Spinal cord (tissue), 10 donors: ENCODE data around the gene NUDT7. TPM values are rescaled to one million over a fixed set of nuclear protein-coding genes. Genes with fewer than 3 reads are reported as not detected.

Experiments
- DNase-seq, 6 donors: peaks; one replicate each; pipeline versions ENCODE4 v3.0.0 to v3.0.0-alpha.2; 2013 to 2015; ENCODE audit warnings: low spot score in 6 of 6, low read depth in 4 of 6
- H3K27ac ChIP-seq: one replicate; pipeline ENCODE4 v1.5.1; 2013; ENCODE audit warnings: low read depth, low read length, control low read depth
- H3K27me3 ChIP-seq: one replicate; pipeline ENCODE4 v1.6.1; 2013; ENCODE audit warnings: low read length; ENCODE audit not compliant: control insufficient read depth, insufficient read depth
- H3K36me3 ChIP-seq: one replicate; pipeline ENCODE4 v1.6.1; 2013; ENCODE audit warnings: low read length; ENCODE audit not compliant: control insufficient read depth, insufficient read depth
- H3K4me1 ChIP-seq: one replicate; pipeline ENCODE4 v1.6.1; 2013; ENCODE audit warnings: low read length; ENCODE audit not compliant: control insufficient read depth, insufficient read depth
- H3K4me3 ChIP-seq: one replicate; pipeline ENCODE4 v1.5.1; 2013; ENCODE audit warnings: low read depth, low read length, control low read depth
- H3K9me3 ChIP-seq: one replicate; pipeline ENCODE4 v1.6.1; 2013; ENCODE audit warnings: low read length; ENCODE audit not compliant: control insufficient read depth, insufficient read depth
- WGBS: methylation state at CpG from one replicate; pipeline ENCODE4 v1.1.5; 2013; ENCODE audit warnings: missing lambda C conversion rate; ENCODE audit not compliant: insufficient coverage; 5-methylcytosine and 5-hydroxymethylcytosine counted together
- long read RNA-seq, 4 donors: transcript quantifications; one replicate each; lab custom pipeline, GENCODE V29; 2026
- polyA plus RNA-seq, 2 donors: library from polyadenylated mRNA; unstranded; fragments of 120-200 nt; gene quantifications; one replicate each; pipeline ENCODE4 v1.2.1, GENCODE V29; 2013; ENCODE audit not compliant: insufficient read length in 2 of 2
- total RNA-seq, 2 donors: library from RNA; depleted of rRNA in 1 of 2; stranded (reverse); fragments of 120-200 nt in 1 of 2; fragments of >200 nt in 1 of 2; gene quantifications; one replicate each; pipeline versions ENCODE4 v1.2.3 to v1.2.4, GENCODE V29; 2013 to 2014
- donor health status: healthy.

Gene NUDT7
- 10 to 100 TPM in 1 of 2 donors, 1 to 10 TPM in 1; 5.9 to 13.6 TPM for total RNA-seq
- polyA plus RNA-seq, result 1 to 10 TPM; 6.1 to 7.9 TPM
- long read RNA-seq, donor 1, partial matches to known transcripts, result 0 of 4 reads
- long read RNA-seq, donor 1, other reads (novel, unspliced or antisense), result 0 of 4 reads
- long read RNA-seq, donor 2, result 0 reads
- long read RNA-seq, donor 3, partial matches to known transcripts, result 0 of 1 reads
- long read RNA-seq, donor 3, other reads (novel, unspliced or antisense), result 0 of 1 reads
- long read RNA-seq, donor 4, transcript NUDT7-202 (3 exons, 930 nt), result major isoform, 5 of 8 reads
- long read RNA-seq, donor 4, partial matches to known transcripts, result 0 of 8 reads
- long read RNA-seq, donor 4, other reads (novel, unspliced or antisense), result 0 of 8 reads

GRCh38 chr16:77722309-77723107, at the start of gene NUDT7:
TSS of gene NUDT7 (plus strand) at chr16:77722514. CDS start at chr16:77722583, 69 bp downstream.
- Histone ChIP-seq H3K27me3 (no peaks in the 10 kb centered on the region), H3K4me3 (peak within 1 kb of the TSS; percentile 80), H3K36me3 (no peaks in the 10 kb centered on the region), H3K27ac (peak within 1 kb of the TSS; percentile 78), H3K4me1 (peaks cover 12% of the 10 kb centered on the region), H3K9me3 (peaks cover 2% of the 10 kb centered on the region)
- peak; percentile 85 to 99 (median 96) for DNase-seq
- under 1% methylated on average over 54 of the region's 55 CpGs for WGBS

- Histone ChIP-seq H3K4me3 (no peak overlapping the region), H3K27ac (no peak overlapping the region), H3K9me3 (no peaks in the 10 kb centered on the region), H3K4me1 (no peaks in the 10 kb centered on the region), H3K36me3 (no peaks in the 10 kb centered on the region), H3K27me3 (no peaks in the 10 kb centered on the region)
- 52% methylated on average over 4 of the region's 4 CpGs for WGBS
- no peak for DNase-seq
Observed at GRCh38 chr16:77674888-77675287, 47.4 kb upstream of the NUDT7 start.

DNA sequence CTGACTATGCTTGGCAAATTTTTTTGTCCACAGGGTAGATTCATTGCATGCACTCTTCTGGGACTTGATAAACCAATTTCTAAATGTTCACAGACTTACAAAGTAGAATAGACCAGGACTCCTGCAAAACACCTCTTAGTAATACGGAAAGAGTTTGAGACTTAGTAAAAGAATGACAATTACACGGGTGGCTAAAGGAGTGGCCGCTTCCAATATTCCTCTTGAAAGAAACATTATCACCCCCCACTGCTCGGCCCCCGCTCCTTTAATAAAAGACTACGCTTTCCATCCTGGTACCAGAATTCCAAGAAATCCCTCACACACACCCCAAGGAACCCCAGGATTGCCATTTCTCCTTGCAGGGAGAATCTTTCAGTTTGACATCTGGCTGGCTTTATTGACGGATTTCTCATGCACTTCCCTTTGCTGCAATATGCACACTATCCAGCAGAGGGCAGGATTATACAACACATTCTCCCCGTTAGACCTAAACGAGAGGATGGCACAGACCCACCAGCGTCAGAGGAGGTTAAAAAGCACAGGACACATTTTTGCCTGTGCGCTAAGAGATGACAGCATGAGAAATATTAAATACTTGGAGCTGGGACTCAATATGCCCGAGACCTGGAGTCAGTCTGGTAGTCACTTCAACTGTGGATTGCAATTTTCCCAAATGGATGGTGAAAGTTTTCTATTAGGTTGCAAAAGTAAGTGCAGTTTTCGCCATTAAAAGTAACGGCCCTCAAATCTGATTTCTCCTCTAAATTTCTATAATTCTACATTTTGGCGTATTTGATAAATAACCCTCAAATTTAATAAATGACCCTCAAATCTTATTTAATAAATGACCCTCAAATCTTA, 46.6 kb upstream of the NUDT7 start:
- no peaks in the 10 kb centered on the region for H3K9me3 ChIP-seq
- DNase-seq, result peak; percentile 76 to 97 (median 86)
- no peak overlapping the region for H3K4me3 ChIP-seq
- H3K36me3 ChIP-seq, result no peaks in the 10 kb centered on the region
- no peaks in the 10 kb centered on the region for H3K27me3 ChIP-seq
- no peak overlapping the region for H3K27ac ChIP-seq
- H3K4me1 ChIP-seq, result no peaks in the 10 kb centered on the region
- 3% methylated on average over 7 of the region's 15 CpGs for WGBS

GRCh38 chr16:77677129-77677528, 45.2 kb upstream of the NUDT7 start:
- no peak overlapping the region for H3K27ac ChIP-seq
- WGBS, result 92% methylated on average over 2 of the region's 4 CpGs
- H3K27me3 ChIP-seq, result no peaks in the 10 kb centered on the region
- H3K36me3 ChIP-seq, result no peaks in the 10 kb centered on the region
- DNase-seq, result no peak
- no peak overlapping the region for H3K4me3 ChIP-seq
- H3K4me1 ChIP-seq, result no peaks in the 10 kb centered on the region
- no peaks in the 10 kb centered on the region for H3K9me3 ChIP-seq

- Histone ChIP-seq H3K4me1 (no peaks in the 10 kb centered on the region), H3K9me3 (no peaks in the 10 kb centered on the region), H3K4me3 (no peak overlapping the region), H3K36me3 (no peaks in the 10 kb centered on the region), H3K27me3 (no peaks in the 10 kb centered on the region), H3K27ac (no peak overlapping the region)
- 55% methylated on average over 2 of the region's 3 CpGs for WGBS
- DNase-seq, result no peak
Observed at GRCh38 chr16:77679391-77679790, 42.9 kb upstream of the NUDT7 start.

DNA sequence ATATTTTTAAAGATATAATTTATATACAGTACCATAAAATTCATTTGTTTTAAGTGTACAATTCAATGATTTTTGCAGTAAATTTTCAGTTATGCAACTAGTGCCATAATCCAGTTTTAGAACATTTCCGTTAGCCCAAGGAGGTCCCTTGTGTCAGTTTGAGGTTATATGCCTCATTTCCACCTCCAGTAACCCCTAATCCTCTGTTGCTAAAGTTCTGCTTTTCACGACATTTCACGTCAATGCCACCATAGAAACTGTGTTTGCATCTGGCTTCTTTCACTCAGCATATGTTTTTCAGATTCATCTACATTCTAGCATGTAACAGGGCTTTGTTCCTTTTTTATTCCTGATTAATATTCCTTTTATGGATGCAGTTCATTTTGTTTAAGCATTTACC, 42.4 kb upstream of the NUDT7 start:
- no peak for DNase-seq

DNA sequence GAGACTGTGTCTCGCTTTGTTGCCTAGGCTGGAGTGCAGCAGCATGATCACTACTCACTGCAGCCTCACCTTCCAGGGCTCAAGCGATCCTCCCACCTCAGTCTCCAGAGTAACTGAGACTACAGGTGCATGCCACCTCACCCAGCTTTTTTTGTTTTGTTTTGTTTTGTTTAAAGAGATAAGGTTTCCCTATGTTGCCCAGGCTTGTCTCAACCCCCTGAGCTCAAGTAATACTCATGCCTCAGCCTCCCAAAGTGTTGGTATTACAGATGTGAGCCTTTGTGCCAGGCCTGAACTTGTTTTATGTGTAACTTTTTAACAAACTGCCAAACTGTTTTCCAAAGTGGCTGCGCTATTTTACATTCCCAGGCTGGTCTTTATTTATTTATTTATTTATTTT, 41.8 kb upstream of the NUDT7 start:
- Histone ChIP-seq H3K27me3 (no peaks in the 10 kb centered on the region), H3K27ac (no peak overlapping the region)
- no CpG with 5 or more reads among the region's 3 CpGs for WGBS

More for the DNA sequence above, 42.4 kb upstream of the NUDT7 start:
- WGBS, result 60% methylated on average over 1 of the region's 3 CpGs
- H3K27me3 ChIP-seq, result no peaks in the 10 kb centered on the region
- H3K4me3 ChIP-seq, result no peak overlapping the region
- no peak overlapping the region for H3K27ac ChIP-seq
- no peaks in the 10 kb centered on the region for H3K9me3 ChIP-seq
- H3K36me3 ChIP-seq, result no peaks in the 10 kb centered on the region
- no peaks in the 10 kb centered on the region for H3K4me1 ChIP-seq

GRCh38 chr16:77682586-77682985, 39.7 kb upstream of the NUDT7 start:
- Histone ChIP-seq H3K27me3 (no peaks in the 10 kb centered on the region), H3K4me1 (no peaks in the 10 kb centered on the region), H3K27ac (no peak overlapping the region), H3K4me3 (no peak overlapping the region), H3K9me3 (no peaks in the 10 kb centered on the region), H3K36me3 (no peaks in the 10 kb centered on the region)
- WGBS, result 70% methylated on average over 8 of the region's 10 CpGs
- peak in 1 of 6 donors; percentile 64 for DNase-seq

More for the DNA sequence above, 41.8 kb upstream of the NUDT7 start:
- H3K9me3 ChIP-seq, result no peaks in the 10 kb centered on the region
- no peak for DNase-seq
- no peak overlapping the region for H3K4me3 ChIP-seq
- H3K4me1 ChIP-seq, result no peaks in the 10 kb centered on the region
- no peaks in the 10 kb centered on the region for H3K36me3 ChIP-seq
